ENCODE results near the gene SMARCE1.

Gene SMARCE1

GRCh38 chr17:40577611-40578065, 70.0 kb downstream of the SMARCE1 start:
- DNase-seq, result no peak

DNA sequence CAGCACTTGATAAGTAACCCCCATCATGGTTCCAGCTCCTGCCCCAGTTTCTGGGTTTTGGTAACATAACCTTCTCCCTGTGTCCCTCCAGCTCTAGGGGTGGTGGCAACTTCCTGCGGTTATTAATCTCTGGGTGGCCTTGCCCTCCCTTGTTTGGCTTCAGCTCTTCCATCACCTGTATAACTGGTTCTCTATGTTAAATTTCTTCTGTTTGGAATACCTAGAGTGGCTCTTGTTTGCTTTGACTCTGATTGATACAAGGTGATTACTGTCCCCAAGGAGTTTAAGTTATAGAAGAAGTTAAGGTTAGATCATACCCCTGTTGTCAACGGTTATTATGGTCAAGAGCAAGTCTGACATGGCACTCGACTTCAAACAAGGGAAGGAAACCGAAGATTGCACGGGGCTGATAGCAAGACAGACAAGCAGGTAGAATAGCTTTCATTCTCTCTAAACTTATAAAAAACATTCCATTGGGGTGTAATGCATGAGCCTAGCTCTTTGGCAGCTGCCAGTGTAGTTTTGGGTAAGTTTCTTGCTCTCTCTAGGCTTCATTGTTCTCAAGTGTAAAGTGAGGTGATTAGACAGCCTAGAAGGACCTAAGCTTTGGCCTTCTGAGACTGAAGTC, 71.4 kb downstream of the SMARCE1 start:
- no peak for DNase-seq
